ENCODE measurements around the gene RBKS.

The RBKS gene

GRCh38 chr2:27828305-27828704 is 61.9 kb downstream of the RBKS start:
- peak; percentile 64 for DNase-seq

GRCh38 chr2:27824401-27824800 is 65.8 kb downstream of the RBKS start:
- DNase-seq = no peak

- no peak for DNase-seq
Measured at GRCh38 chr2:27823569-27823968, 66.6 kb downstream of the RBKS start.

DNA sequence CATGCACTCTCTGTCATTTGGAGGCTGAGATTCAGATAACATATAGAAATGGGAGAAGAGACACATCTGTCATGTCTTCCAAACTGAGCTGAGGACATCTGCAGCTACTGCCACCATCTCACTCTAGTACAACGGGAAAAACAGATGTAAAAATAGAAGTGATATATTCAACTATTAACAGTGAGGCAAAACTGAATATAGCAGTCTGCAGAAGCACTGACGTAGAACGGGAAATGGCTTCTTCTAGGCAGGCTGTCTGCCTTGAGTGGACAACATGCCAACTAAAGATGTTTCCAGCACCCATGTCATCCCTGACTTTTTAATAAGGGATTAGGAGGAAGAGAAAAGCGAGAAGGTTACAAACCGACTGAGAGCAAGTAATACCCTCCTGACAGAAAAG is 67.1 kb downstream of the RBKS start:
- DNase-seq = no peak

DNA sequence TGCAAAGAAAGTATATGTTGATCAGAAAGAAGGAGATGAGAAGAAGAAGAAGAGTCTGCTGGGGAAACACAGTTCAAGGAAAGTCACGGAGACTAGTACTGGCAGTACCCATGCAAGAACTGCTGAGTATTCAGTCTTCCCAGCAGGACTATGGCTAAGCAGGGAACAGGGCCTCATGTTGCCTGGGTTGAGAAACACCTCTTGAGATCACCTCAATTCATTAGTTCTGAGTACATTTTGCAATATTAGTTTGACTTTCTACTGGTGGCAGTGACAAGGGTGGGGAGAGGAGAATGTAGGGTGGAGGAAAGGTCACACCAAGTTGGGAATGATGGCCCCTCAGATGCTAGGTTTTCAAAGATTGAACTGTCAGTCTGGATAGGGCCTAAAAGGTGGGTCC is 68.1 kb downstream of the RBKS start:
- no peak for DNase-seq

GRCh38 chr2:27815860-27816438 is 74.2 kb downstream of the RBKS start:
- no peak for DNase-seq

GRCh38 chr2:27814758-27815157 is 75.4 kb downstream of the RBKS start:
- no peak for DNase-seq

- DNase-seq = no peak
Measured at GRCh38 chr2:27811768-27812167, 78.4 kb downstream of the RBKS start.

DNA sequence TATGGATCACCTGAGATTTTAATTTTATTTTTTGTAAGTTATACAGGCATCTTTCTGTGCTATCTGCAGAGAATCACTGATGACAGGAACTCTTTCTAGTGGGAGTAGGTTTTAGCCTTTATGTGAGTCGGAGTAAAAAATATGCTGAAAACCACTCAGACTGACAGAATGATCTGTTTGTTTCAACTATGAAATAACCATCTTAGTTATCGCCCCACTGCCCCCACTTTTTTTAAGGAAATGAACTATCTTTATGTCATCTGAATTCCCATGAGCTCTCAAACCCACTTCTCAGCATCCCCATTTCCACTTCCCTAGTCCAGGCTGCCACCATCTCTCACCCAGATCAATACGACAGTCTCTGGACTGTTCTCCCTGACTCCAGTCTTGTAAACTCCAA is 79.7 kb downstream of the RBKS start:
- no peak for DNase-seq

DNA sequence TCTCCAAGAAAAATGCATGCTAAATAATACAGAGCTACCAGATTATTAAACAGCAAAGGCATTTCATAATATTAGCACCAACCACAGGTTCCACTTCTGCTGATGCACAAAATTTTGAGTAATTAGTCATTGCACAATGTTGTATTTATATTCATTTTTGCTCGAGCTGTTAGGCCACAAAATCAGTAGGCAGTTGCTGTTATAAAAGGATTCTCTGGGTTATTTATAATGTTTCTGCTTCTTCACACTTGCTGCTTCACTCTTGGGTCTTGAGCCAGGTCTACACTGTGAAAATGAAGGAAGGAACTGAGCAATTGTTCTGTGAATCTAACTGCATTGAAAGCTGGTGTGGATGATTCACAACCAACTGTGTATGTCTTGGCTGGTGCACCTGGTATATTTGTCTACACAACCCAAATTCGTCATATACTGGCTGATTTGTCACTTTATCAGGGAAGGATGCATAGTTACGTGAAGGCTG is 80.4 kb downstream of the RBKS start:
- DNase-seq = no peak

DNA sequence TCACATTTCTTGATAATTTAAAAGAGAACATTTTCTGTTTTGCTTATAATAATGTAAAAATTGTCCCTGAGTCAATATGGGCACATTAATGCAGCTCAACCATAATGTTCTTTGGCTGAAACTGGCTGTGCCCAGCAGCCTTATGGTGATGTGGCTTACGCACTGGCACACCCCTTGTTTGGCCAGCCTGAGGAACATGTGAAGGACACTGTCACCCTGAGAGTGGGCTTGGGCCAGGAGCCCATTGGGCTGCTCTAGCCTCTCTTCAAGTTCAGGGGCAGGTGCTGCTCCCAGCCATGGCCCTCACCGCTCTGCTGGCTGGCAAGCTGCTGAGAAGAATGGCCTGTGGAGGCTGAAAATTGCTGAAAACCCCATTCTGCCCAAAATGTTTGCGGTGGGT is 81.2 kb downstream of the RBKS start:
- no peak for DNase-seq

GRCh38 chr2:27808418-27808817 is 81.8 kb downstream of the RBKS start:
- DNase-seq = no peak

GRCh38 chr2:27807476-27807875 is 82.7 kb downstream of the RBKS start:
- DNase-seq = no peak

GRCh38 chr2:27806311-27807059 is 83.7 kb downstream of the RBKS start:
- DNase-seq = no peak

DNA sequence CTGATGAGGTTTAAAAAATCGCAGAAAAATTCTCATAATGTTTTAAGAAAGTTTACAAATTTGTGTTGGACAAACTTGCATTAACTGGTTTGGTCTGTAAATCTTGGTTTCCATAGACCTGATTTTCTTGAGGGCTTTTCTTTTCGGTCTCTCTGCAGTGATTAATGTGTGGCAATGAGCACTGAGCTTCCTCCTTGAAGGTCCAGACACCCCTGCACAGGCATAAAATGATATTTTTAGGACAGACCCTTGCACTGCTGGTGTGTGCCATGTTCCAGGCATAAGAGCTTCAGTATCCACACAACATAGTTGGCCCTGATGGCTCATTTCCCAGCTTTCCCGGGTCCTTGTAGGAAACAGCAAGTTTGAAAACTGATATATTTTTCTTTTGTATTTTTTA is 85.0 kb downstream of the RBKS start:
- no peak for DNase-seq

- no peak for DNase-seq
Measured at GRCh38 chr2:27804146-27804545, 86.0 kb downstream of the RBKS start.

- no peak for DNase-seq
Measured at GRCh38 chr2:27803046-27803445, 87.1 kb downstream of the RBKS start.

GRCh38 chr2:27802547-27802946 is 87.6 kb downstream of the RBKS start:
- no peak for DNase-seq

- no peak for DNase-seq
Measured at GRCh38 chr2:27800856-27801255, 89.3 kb downstream of the RBKS start.

GRCh38 chr2:27799646-27800010 is 90.6 kb downstream of the RBKS start:
- no peak for DNase-seq

DNA sequence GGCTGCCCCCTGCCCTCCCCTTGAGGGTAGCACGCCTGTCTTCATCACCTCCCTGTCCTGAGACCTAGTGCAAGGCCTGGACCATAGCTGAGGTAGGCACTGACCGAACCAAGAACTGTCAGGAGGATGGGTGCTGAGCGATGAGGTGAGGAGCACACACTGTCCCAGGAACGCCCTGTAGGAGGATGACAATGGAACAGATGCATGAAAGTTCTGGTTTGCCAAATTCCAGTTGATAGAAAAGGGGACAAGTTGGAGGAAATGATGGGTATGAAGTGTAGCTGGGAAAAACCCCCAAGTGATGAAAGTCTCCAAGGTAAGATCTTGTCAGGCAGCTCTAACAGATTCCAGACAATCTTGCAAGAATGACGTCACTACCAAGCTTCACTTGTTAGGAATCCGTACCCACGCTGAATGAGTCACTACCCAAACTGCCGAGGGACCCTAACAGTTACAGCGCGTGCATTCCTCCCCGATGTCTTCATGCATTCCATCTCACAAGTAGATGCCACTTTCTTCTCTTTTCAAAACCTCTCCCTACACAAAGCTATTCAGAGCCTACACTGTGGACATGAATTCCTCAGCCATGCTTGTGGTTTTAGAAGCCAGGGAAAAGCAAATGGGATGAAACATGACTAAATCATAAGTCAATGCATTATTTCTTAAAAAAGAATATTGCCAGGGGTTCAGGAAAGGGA is 91.1 kb downstream of the RBKS start:
- DNase-seq = no peak

GRCh38 chr2:27798486-27798885 is 91.7 kb downstream of the RBKS start:
- DNase-seq = no peak

GRCh38 chr2:27797841-27798240 is 92.3 kb downstream of the RBKS start:
- no peak for DNase-seq
